ENCODE measurements around the gene PGLYRP2.

- TF ChIP-seq CTCF (conservative IDR thresholded peaks at IDR 0.05; ENCODE audit: low read length) (no peak), EZH2phosphoT487 (IDR thresholded peaks at IDR 0.05; ENCODE audit: borderline replicate concordance) (no peak)
Observed at GRCh38 chr19:15502264-15502663, 23.0 kb upstream of the PGLYRP2 start.
